KOPT-K1 (cell line): ENCODE measurements around the gene SRBD1.

Experiments used
- H3K27ac ChIP-seq: fragments of 200-600 bp; sonication (generic); 2 replicates; pipeline ENCODE4 v1.5.1; 2016; ENCODE audit warnings: antibody characterized with exemption, mild to moderate bottlenecking, low read depth, low read length; ENCODE audit not compliant: poor library complexity, severe bottlenecking
- H3K36me3 ChIP-seq: fragments of 200-600 bp; sonication (generic); 2 replicates; pipeline ENCODE4 v1.5.1; 2017; ENCODE audit warnings: antibody characterized with exemption, mild to moderate bottlenecking, low read length, moderate library complexity; ENCODE audit not compliant: insufficient read depth
- H3K9me3 ChIP-seq: fragments of 200-600 bp; sonication (generic); 2 replicates; pipeline ENCODE4 v1.5.1; 2017; ENCODE audit warnings: antibody characterized with exemption, low read length, mild to moderate bottlenecking; ENCODE audit not compliant: insufficient read depth, poor library complexity, severe bottlenecking

Gene SRBD1

GRCh38 chr2:45643543-45644542 lies 32.8 kb upstream of the SRBD1 start:
- Histone ChIP-seq H3K36me3 (no peaks in the 10 kb centered on the region), H3K27ac (no peak overlapping the region), H3K9me3 (no peaks in the 10 kb centered on the region)

- Histone ChIP-seq H3K27ac (no peak overlapping the region), H3K9me3 (no peaks in the 10 kb centered on the region), H3K36me3 (no peaks in the 10 kb centered on the region)
Observed at GRCh38 chr2:45643095-45643494, 32.0 kb upstream of the SRBD1 start.

GRCh38 chr2:45640576-45640975 lies 29.5 kb upstream of the SRBD1 start:
- H3K27ac ChIP-seq: no peak overlapping the region
- H3K36me3 ChIP-seq: no peaks in the 10 kb centered on the region
- H3K9me3 ChIP-seq: no peaks in the 10 kb centered on the region

GRCh38 chr2:45637440-45637839 lies 26.4 kb upstream of the SRBD1 start:
- no peak overlapping the region for H3K27ac ChIP-seq
- no peaks in the 10 kb centered on the region for H3K36me3 ChIP-seq
- H3K9me3 ChIP-seq: no peaks in the 10 kb centered on the region

GRCh38 chr2:45636008-45636407 lies 24.9 kb upstream of the SRBD1 start:
- Histone ChIP-seq H3K36me3 (no peaks in the 10 kb centered on the region), H3K9me3 (no peaks in the 10 kb centered on the region), H3K27ac (no peak overlapping the region)

- no peaks in the 10 kb centered on the region for H3K36me3 ChIP-seq
- no peak overlapping the region for H3K27ac ChIP-seq
- H3K9me3 ChIP-seq: no peaks in the 10 kb centered on the region
Observed at GRCh38 chr2:45634223-45634622, 23.2 kb upstream of the SRBD1 start.

- H3K36me3 ChIP-seq: no peaks in the 10 kb centered on the region
- H3K9me3 ChIP-seq: no peaks in the 10 kb centered on the region
- no peak overlapping the region for H3K27ac ChIP-seq
Observed at GRCh38 chr2:45631955-45632354, 20.9 kb upstream of the SRBD1 start.

GRCh38 chr2:45631319-45631718 lies 20.3 kb upstream of the SRBD1 start:
- H3K27ac ChIP-seq: no peak overlapping the region
- no peaks in the 10 kb centered on the region for H3K9me3 ChIP-seq

GRCh38 chr2:45629971-45630370 lies 18.9 kb upstream of the SRBD1 start:
- no peaks in the 10 kb centered on the region for H3K36me3 ChIP-seq
- H3K27ac ChIP-seq: no peak overlapping the region
- H3K9me3 ChIP-seq: no peaks in the 10 kb centered on the region

More at GRCh38 chr2:45631319-45631718, 20.3 kb upstream of the SRBD1 start:
- H3K36me3 ChIP-seq: no peaks in the 10 kb centered on the region

- H3K9me3 ChIP-seq: no peaks in the 10 kb centered on the region
- H3K27ac ChIP-seq: no peak overlapping the region
- H3K36me3 ChIP-seq: no peaks in the 10 kb centered on the region
Observed at GRCh38 chr2:45627911-45628310, 16.8 kb upstream of the SRBD1 start.

- Histone ChIP-seq H3K27ac (no peak overlapping the region), H3K9me3 (no peaks in the 10 kb centered on the region), H3K36me3 (no peaks in the 10 kb centered on the region)
Observed at GRCh38 chr2:45626387-45627221, 15.5 kb upstream of the SRBD1 start.

- no peaks in the 10 kb centered on the region for H3K36me3 ChIP-seq
- no peaks in the 10 kb centered on the region for H3K9me3 ChIP-seq
- no peak overlapping the region for H3K27ac ChIP-seq
Observed at GRCh38 chr2:45625824-45626223, 14.8 kb upstream of the SRBD1 start.

- Histone ChIP-seq H3K9me3 (no peaks in the 10 kb centered on the region), H3K27ac (no peak overlapping the region), H3K36me3 (no peaks in the 10 kb centered on the region)
Observed at GRCh38 chr2:45623098-45623497, 12.0 kb upstream of the SRBD1 start.

GRCh38 chr2:45622336-45623075 lies 11.4 kb upstream of the SRBD1 start:
- Histone ChIP-seq H3K9me3 (no peaks in the 10 kb centered on the region), H3K27ac (no peak overlapping the region), H3K36me3 (no peaks in the 10 kb centered on the region)

- no peak overlapping the region for H3K27ac ChIP-seq
- no peaks in the 10 kb centered on the region for H3K9me3 ChIP-seq
- H3K36me3 ChIP-seq: no peaks in the 10 kb centered on the region
Observed at GRCh38 chr2:45617496-45617895, 6.4 kb upstream of the SRBD1 start.
